Stimulated activated CD4-positive, alpha-beta T cell treated with anti-CD3 and anti-CD28 coated beads, TNF-alpha, amount 100 ng/mL, for 1 hour (primary cell): ENCODE measurements around the gene HDAC11.
A peak's percentile ranks its signal among the peaks of the same experiment; 100 is the strongest.

Experiments used
- DNase-seq, 3 donors: peaks; one replicate each; pipeline ENCODE4 v3.0.0-alpha.2; 2020; ENCODE audit warnings: low read depth in 3 of 3, low spot score in 1 of 3

HDAC11 gene

GRCh38 chr3:13540297-13540995, 60.3 kb downstream of the HDAC11 start:
- DNase-seq = no peak

- DNase-seq = no peak
Observed at GRCh38 chr3:13541691-13542090, 61.6 kb downstream of the HDAC11 start.

GRCh38 chr3:13542142-13542541, 62.0 kb downstream of the HDAC11 start:
- DNase-seq = no peak

GRCh38 chr3:13543253-13543652, 63.1 kb downstream of the HDAC11 start:
- DNase-seq = no peak

GRCh38 chr3:13544293-13544831, 64.3 kb downstream of the HDAC11 start:
- peak in 1 of 3 donors; percentile 4 for DNase-seq

GRCh38 chr3:13544951-13545651, 65.0 kb downstream of the HDAC11 start:
- no peak for DNase-seq

- DNase-seq = no peak
Observed at GRCh38 chr3:13545952-13546454, 65.9 kb downstream of the HDAC11 start.

- no peak for DNase-seq
Observed at GRCh38 chr3:13546667-13547171, 66.6 kb downstream of the HDAC11 start.

GRCh38 chr3:13547591-13548371, 67.7 kb downstream of the HDAC11 start:
- no peak for DNase-seq

GRCh38 chr3:13548696-13549622, 68.9 kb downstream of the HDAC11 start, which contains the start of gene FBLN2:
TSS of gene FBLN2 (plus strand) at chr3:13549125. CDS start at chr3:13570356, 21,231 bp downstream.
- no peak for DNase-seq

- no peak for DNase-seq
Observed at GRCh38 chr3:13549623-13550422, 69.7 kb downstream of the HDAC11 start.

- no peak for DNase-seq
Observed at GRCh38 chr3:13550423-13550690, 70.3 kb downstream of the HDAC11 start.

- no peak for DNase-seq
Observed at GRCh38 chr3:13550791-13551360, 70.8 kb downstream of the HDAC11 start.

GRCh38 chr3:13552857-13553652, 72.9 kb downstream of the HDAC11 start:
- no peak for DNase-seq

- DNase-seq = no peak
Observed at GRCh38 chr3:13553686-13554085, 73.6 kb downstream of the HDAC11 start.

- DNase-seq = no peak
Observed at GRCh38 chr3:13555753-13556152, 75.6 kb downstream of the HDAC11 start.
